ENCODE results near the gene PRCC.
"Not testable (repeated sequence)": the region's sequence is repeated elsewhere in the genome, so short reads cannot be mapped to it uniquely, and the experiment has no call there.

PRCC gene

GRCh38 chr1:156754219-156754618 is 13.1 kb upstream of the PRCC start:
- no peak overlapping the region for H3K4me3 ChIP-seq (ENCODE audit: insufficient read length, low read depth)
- no peak overlapping the region for H3K9ac ChIP-seq (ENCODE audit: insufficient read length, low read depth)
- H3K9me3 ChIP-seq (ENCODE audit: insufficient read depth, low read length) = no peaks in the 10 kb centered on the region
- no peak for DNase-seq (ENCODE audit: low read depth, low spot score)
- no peaks in the 10 kb centered on the region for H3K27me3 ChIP-seq (ENCODE audit: insufficient read depth, insufficient read length)
- H3K4me1 ChIP-seq (ENCODE audit: insufficient read depth, insufficient read length) = peaks cover 15% of the 10 kb centered on the region
- TF ChIP-seq ZNF274 (IDR thresholded peaks at IDR 0.05; ENCODE audit: low read depth, low read length) = no peak
- TF ChIP-seq SUZ12 (IDR thresholded peaks at IDR 0.05; ENCODE audit: extremely low read depth, insufficient read depth, insufficient read length) = no peak
- no peak for TF ChIP-seq YY1 (IDR thresholded peaks at IDR 0.05; ENCODE audit: insufficient read depth, insufficient read length)
- H3K36me3 ChIP-seq (ENCODE audit: insufficient read depth, insufficient read length, low read length) = peaks cover 11% of the 10 kb centered on the region

DNA sequence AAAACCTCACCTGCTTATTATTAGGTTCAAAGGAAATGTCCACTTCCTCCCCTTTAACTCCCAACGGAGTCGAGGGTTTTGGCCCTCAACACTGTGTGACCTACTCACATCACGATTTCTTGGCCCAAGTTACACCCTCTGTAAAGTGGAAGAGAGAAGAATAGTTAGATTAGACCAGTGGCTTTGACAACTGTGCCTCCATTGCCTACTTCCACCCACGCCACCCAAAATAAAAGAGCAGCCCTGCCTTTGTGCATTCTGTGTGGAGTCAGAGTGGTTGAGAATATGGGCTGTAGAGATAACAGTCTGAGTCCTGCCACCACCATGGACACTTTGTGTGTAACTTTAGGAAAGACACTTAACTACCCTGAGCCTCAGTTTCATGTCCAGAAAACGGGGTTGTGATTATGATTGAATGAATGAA is 11.8 kb upstream of the PRCC start:
- TF ChIP-seq SUZ12 (IDR thresholded peaks at IDR 0.05; ENCODE audit: extremely low read depth, insufficient read depth, insufficient read length) (no peak), ZNF274 (IDR thresholded peaks at IDR 0.05; ENCODE audit: low read depth, low read length) (no peak), YY1 (IDR thresholded peaks at IDR 0.05; ENCODE audit: insufficient read depth, insufficient read length) (no peak)
- H3K9ac ChIP-seq (ENCODE audit: insufficient read length, low read depth) = no peak overlapping the region
- H3K27me3 ChIP-seq (ENCODE audit: insufficient read depth, insufficient read length) = no peaks in the 10 kb centered on the region
- peaks cover 6% of the 10 kb centered on the region for H3K4me1 ChIP-seq (ENCODE audit: insufficient read depth, insufficient read length)
- H3K4me3 ChIP-seq (ENCODE audit: insufficient read length, low read depth) = no peak overlapping the region
- no peaks in the 10 kb centered on the region for H3K36me3 ChIP-seq (ENCODE audit: insufficient read depth, insufficient read length, low read length)
- no peaks in the 10 kb centered on the region for H3K9me3 ChIP-seq (ENCODE audit: insufficient read depth, low read length)
- DNase-seq (ENCODE audit: low read depth, low spot score) = no peak

- Histone ChIP-seq H3K9ac (ENCODE audit: insufficient read length, low read depth) (no peak overlapping the region), H3K36me3 (ENCODE audit: insufficient read depth, insufficient read length, low read length) (no peaks in the 10 kb centered on the region), H3K27me3 (ENCODE audit: insufficient read depth, insufficient read length) (no peaks in the 10 kb centered on the region), H3K9me3 (ENCODE audit: insufficient read depth, low read length) (no peaks in the 10 kb centered on the region), H3K4me3 (ENCODE audit: insufficient read length, low read depth) (no peak overlapping the region), H3K4me1 (ENCODE audit: insufficient read depth, insufficient read length) (peaks cover 6% of the 10 kb centered on the region)
- TF ChIP-seq YY1 (IDR thresholded peaks at IDR 0.05; ENCODE audit: insufficient read depth, insufficient read length) (no peak), ZNF274 (IDR thresholded peaks at IDR 0.05; ENCODE audit: low read depth, low read length) (no peak), SUZ12 (IDR thresholded peaks at IDR 0.05; ENCODE audit: extremely low read depth, insufficient read depth, insufficient read length) (no peak)
- DNase-seq (ENCODE audit: low read depth, low spot score) = no peak
Measured at GRCh38 chr1:156756355-156756754, 11.0 kb upstream of the PRCC start.

DNA sequence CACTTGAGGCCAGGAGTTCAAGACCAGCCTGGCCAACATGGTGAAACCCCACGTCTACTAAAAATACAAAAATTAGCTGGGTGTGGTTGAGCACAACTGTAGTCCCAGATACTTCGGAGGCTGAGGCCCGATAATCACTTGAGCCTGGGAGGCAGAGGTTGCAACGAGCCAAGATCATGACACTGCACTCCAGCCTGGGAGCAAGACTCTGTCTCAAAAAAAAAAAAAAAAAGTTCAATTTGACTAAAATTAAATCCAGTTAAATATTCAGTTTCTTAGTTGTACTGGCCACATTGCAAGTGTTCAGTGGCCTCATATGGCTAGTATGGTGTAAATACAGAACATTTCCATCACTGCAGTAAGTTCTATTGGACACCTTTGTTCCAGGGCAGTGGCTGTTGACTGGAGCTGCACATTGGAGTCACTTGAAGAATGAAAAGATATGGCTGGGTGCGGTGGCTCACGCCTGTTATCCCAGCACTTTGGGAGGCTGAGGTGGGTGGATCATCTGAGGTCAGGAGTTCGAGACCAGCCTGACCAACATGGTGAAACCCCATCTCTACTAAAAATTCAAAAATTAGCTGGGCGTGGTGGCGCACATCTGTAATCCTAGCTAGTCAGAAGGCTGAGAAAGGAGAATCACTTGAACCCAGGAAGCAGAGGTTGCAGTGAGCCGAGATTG is 9.6 kb upstream of the PRCC start:
- not testable (repeated sequence) for H3K9ac ChIP-seq (ENCODE audit: insufficient read length, low read depth); H3K4me1 ChIP-seq (ENCODE audit: insufficient read depth, insufficient read length); H3K4me3 ChIP-seq (ENCODE audit: insufficient read length, low read depth); H3K9me3 ChIP-seq (ENCODE audit: insufficient read depth, low read length); H3K27me3 ChIP-seq (ENCODE audit: insufficient read depth, insufficient read length); DNase-seq (ENCODE audit: low read depth, low spot score); H3K36me3 ChIP-seq (ENCODE audit: insufficient read depth, insufficient read length, low read length)

GRCh38 chr1:156760092-156760795 is 7.1 kb upstream of the PRCC start:
- Histone ChIP-seq H3K27me3 (ENCODE audit: insufficient read depth, insufficient read length) (no peaks in the 10 kb centered on the region), H3K4me3 (ENCODE audit: insufficient read length, low read depth) (no peak overlapping the region), H3K9me3 (ENCODE audit: insufficient read depth, low read length) (no peaks in the 10 kb centered on the region), H3K9ac (ENCODE audit: insufficient read length, low read depth) (no peak overlapping the region), H3K4me1 (ENCODE audit: insufficient read depth, insufficient read length) (no peaks in the 10 kb centered on the region), H3K36me3 (ENCODE audit: insufficient read depth, insufficient read length, low read length) (no peaks in the 10 kb centered on the region)
- TF ChIP-seq ZNF274 (IDR thresholded peaks at IDR 0.05; ENCODE audit: low read depth, low read length) = no peak
- no peak for TF ChIP-seq SUZ12 (IDR thresholded peaks at IDR 0.05; ENCODE audit: extremely low read depth, insufficient read depth, insufficient read length)
- no peak for TF ChIP-seq YY1 (IDR thresholded peaks at IDR 0.05; ENCODE audit: insufficient read depth, insufficient read length)
- DNase-seq (ENCODE audit: low read depth, low spot score) = no peak

GRCh38 chr1:156760796-156761104 is 6.6 kb upstream of the PRCC start:
- DNase-seq (ENCODE audit: low read depth, low spot score) = no peak
- no peak for TF ChIP-seq ZNF274 (IDR thresholded peaks at IDR 0.05; ENCODE audit: low read depth, low read length)
- no peak for TF ChIP-seq SUZ12 (IDR thresholded peaks at IDR 0.05; ENCODE audit: extremely low read depth, insufficient read depth, insufficient read length)
- TF ChIP-seq YY1 (IDR thresholded peaks at IDR 0.05; ENCODE audit: insufficient read depth, insufficient read length) = no peak
- Histone ChIP-seq H3K36me3 (ENCODE audit: insufficient read depth, insufficient read length, low read length) (no peaks in the 10 kb centered on the region), H3K27me3 (ENCODE audit: insufficient read depth, insufficient read length) (no peaks in the 10 kb centered on the region), H3K9me3 (ENCODE audit: insufficient read depth, low read length) (no peaks in the 10 kb centered on the region), H3K4me3 (ENCODE audit: insufficient read length, low read depth) (no peak overlapping the region), H3K9ac (ENCODE audit: insufficient read length, low read depth) (no peak overlapping the region), H3K4me1 (ENCODE audit: insufficient read depth, insufficient read length) (no peaks in the 10 kb centered on the region)

DNA sequence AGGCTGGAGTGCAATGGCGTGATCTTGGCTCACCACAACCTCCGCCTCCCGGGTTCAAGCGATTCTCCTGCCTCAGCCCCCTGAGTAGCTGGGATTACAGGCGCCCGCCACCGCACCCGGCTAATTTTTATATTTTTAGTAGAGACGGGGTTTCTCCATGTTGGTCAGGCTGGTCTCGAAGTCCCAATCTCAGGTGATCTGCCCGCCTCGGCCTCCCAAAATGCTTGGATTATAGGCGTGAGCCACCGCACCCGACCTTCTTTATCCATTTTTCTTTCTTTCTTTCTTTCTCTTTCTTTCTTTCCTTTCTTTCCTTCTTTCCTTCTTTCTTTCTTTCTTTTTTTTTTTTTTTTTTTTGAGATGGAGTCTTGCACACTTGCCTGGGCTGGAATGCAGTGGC is 2.2 kb upstream of the PRCC start:
- not testable (repeated sequence) for H3K27me3 ChIP-seq (ENCODE audit: insufficient read depth, insufficient read length); H3K9me3 ChIP-seq (ENCODE audit: insufficient read depth, low read length); DNase-seq (ENCODE audit: low read depth, low spot score); H3K4me1 ChIP-seq (ENCODE audit: insufficient read depth, insufficient read length); H3K9ac ChIP-seq (ENCODE audit: insufficient read length, low read depth); H3K4me3 ChIP-seq (ENCODE audit: insufficient read length, low read depth)
- H3K36me3 ChIP-seq (ENCODE audit: insufficient read depth, insufficient read length, low read length) = peaks cover 15% of the 10 kb centered on the region
